ENCODE measurements around the gene ASTN2.

- TF ChIP-seq CTCF (IDR thresholded peaks at IDR 0.05; ENCODE audit: low read depth, low read length, poor library complexity, severe bottlenecking) (no peak), EZH2phosphoT487 (IDR thresholded peaks at IDR 0.05; ENCODE audit: borderline replicate concordance, low read length) (no peak)
These were observed 326.1 kb downstream of the ASTN2 start for GRCh38 chr9:117088786-117089185.

Measured in DOHH2 (cell line).